Left ventricle myocardium inferior (tissue), 1 donor: ENCODE data around the gene NRAS. TPM values are rescaled to one million over a fixed set of nuclear protein-coding genes. Genes with fewer than 3 reads are reported as not detected.

ENCODE experiments used
- DNase-seq: peaks from one replicate; pipeline ENCODE4 v3.0.0-alpha.2; 2020
- H3K27ac ChIP-seq: fragments of 200-600 bp; replicated peaks from 2 replicates; pipeline ENCODE4 v1.8.0; 2021
- H3K27me3 ChIP-seq: fragments of 200-600 bp; 2 replicates; pipeline ENCODE4 v1.8.0; 2021; ENCODE audit warnings: low read depth
- H3K36me3 ChIP-seq: fragments of 200-600 bp; 2 replicates; pipeline ENCODE4 v1.8.0; 2021
- H3K4me1 ChIP-seq: fragments of 200-600 bp; 2 replicates; pipeline ENCODE4 v1.8.0; 2021
- H3K4me3 ChIP-seq: fragments of 200-600 bp; 2 replicates; pipeline ENCODE4 v1.8.0; 2021; ENCODE audit warnings: mild to moderate bottlenecking, moderate library complexity
- H3K9me3 ChIP-seq: fragments of 200-600 bp; replicated peaks from 2 replicates; pipeline ENCODE4 v1.8.0; 2021
- intact Hi-C: fragments of 100-400 bp; cut with micrococcal nuclease; formaldehyde crosslinking; loops from one replicate; pipeline ENCODE4 v1.11.0; 2022
- total RNA-seq: library from RNA; stranded (reverse); fragmentation: NEBNext Ultra II Directional; extraction: Animal tissue kit (Norgen Biotek cat#: 25700); gene quantifications from one replicate; pipeline ENCODE4 v1.2.1, GENCODE V29; 2021
- TF ChIP-seq, protein P1 (sequence below): fragments of 200-600 bp; IDR thresholded peaks from 2 replicates; pipeline ENCODE4 v1.8.0; 2021; ENCODE audit warnings: antibody characterized with exemption, mild to moderate bottlenecking, borderline replicate concordance
- donor health status: DM: no; HTN: yes; CAD: no; lungs with severe emphysema.

NRAS gene
- total RNA-seq, 1 donor from 2014 or later = 7.6 TPM

DNA sequence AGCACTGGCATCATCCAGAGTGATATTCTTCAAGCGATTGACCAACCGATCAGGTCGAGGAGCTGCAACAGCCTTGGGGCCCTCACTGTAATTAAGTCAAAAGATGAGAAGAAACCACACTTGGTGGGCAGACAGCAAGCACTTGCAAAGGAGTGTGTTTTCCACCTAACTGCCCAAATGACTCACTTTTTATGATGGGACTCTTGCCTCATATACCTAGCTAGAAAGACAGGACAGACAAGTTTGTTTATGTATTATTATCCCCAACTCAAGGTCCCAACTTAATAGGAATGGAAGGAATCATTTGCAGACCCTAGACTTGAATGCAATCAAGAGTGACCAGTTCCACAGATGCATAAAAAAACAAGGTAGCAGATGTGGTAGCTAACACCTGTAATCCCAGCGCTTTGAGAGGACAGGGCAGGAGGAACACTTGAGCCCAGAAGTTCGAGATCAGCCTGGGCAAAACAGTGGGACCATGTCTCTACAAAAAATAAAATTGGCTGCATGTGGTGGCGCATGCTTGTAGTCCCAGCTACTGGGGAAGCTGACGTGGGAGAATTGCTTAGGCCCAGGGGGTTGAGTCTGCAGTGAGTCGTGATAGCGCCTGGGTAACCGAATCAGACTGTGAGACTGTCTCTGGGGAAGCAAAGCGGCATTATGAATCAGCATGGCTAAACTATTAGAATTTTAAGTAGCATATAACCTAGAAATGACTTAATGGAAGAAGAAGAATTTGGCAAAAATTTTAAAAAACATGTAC, 2.3 kb upstream of the NRAS start:
- Histone ChIP-seq H3K4me3 (no peak overlapping the region), H3K27ac (no peak overlapping the region), H3K9me3 (no peaks in the 10 kb centered on the region), H3K36me3 (peaks cover 73% of the 10 kb centered on the region), H3K4me1 (peaks cover 42% of the 10 kb centered on the region), H3K27me3 (no peaks in the 10 kb centered on the region)
- intact Hi-C loops = loop anchor here (5.0 kb wide), 1 partner anchor 38 kb away; the partner anchor contains the start of gene CSDE1
- TF ChIP-seq, protein P1, sequence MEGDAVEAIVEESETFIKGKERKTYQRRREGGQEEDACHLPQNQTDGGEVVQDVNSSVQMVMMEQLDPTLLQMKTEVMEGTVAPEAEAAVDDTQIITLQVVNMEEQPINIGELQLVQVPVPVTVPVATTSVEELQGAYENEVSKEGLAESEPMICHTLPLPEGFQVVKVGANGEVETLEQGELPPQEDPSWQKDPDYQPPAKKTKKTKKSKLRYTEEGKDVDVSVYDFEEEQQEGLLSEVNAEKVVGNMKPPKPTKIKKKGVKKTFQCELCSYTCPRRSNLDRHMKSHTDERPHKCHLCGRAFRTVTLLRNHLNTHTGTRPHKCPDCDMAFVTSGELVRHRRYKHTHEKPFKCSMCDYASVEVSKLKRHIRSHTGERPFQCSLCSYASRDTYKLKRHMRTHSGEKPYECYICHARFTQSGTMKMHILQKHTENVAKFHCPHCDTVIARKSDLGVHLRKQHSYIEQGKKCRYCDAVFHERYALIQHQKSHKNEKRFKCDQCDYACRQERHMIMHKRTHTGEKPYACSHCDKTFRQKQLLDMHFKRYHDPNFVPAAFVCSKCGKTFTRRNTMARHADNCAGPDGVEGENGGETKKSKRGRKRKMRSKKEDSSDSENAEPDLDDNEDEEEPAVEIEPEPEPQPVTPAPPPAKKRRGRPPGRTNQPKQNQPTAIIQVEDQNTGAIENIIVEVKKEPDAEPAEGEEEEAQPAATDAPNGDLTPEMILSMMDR = no peak
- no peak for DNase-seq

GRCh38 chr1:114715952-114716303, 643 bp downstream of the NRAS start:
- H3K27ac ChIP-seq = peak overlapping the region; percentile 94
- intact Hi-C loops = loop anchor here (5.0 kb wide), 1 partner anchor 41 kb away; the partner anchor contains the start of gene CSDE1
- no peaks in the 10 kb centered on the region for H3K27me3 ChIP-seq
- no peak for DNase-seq
- peaks cover 73% of the 10 kb centered on the region for H3K36me3 ChIP-seq
- H3K4me1 ChIP-seq = peaks cover 42% of the 10 kb centered on the region
- H3K9me3 ChIP-seq = no peaks in the 10 kb centered on the region
- peak overlapping the region; percentile 94 for H3K4me3 ChIP-seq
- TF ChIP-seq, protein P1 = no peak

GRCh38 chr1:114712977-114713376, 3.6 kb downstream of the NRAS start:
- Histone ChIP-seq H3K27me3 (no peaks in the 10 kb centered on the region), H3K4me3 (no peak overlapping the region), H3K9me3 (no peaks in the 10 kb centered on the region), H3K36me3 (peaks cover 69% of the 10 kb centered on the region), H3K4me1 (peaks cover 42% of the 10 kb centered on the region), H3K27ac (no peak overlapping the region)
- TF ChIP-seq, protein P1 = no peak
- intact Hi-C loops = no loop called here
- no peak for DNase-seq

DNA sequence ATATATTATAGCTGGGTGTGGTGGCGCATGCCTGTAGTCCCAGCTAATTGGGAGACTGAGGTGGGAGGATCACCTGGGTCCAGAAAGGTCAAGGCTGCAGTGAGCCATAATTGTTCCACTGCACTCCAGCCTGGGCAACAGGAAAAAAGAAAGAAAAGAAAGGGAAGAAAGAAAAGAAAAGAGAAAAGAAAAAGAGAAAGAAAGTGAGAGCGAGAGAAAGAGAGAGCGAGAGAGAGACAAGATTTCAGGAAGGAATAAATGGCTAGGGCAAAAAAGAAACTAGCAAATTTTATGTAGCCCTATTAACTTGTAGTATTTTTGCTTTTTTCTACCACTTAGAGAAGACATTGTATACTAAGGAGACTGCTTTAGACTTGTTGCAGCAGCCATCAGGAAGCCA, 6.2 kb downstream of the NRAS start:
- H3K36me3 ChIP-seq = peaks cover 85% of the 10 kb centered on the region
- no peak for DNase-seq
- H3K4me3 ChIP-seq = no peak overlapping the region
- H3K9me3 ChIP-seq = no peaks in the 10 kb centered on the region
- intact Hi-C loops = no loop called here
- peaks cover 24% of the 10 kb centered on the region for H3K4me1 ChIP-seq
- no peaks in the 10 kb centered on the region for H3K27me3 ChIP-seq
- TF ChIP-seq, protein P1 = no peak
- H3K27ac ChIP-seq = no peak overlapping the region

DNA sequence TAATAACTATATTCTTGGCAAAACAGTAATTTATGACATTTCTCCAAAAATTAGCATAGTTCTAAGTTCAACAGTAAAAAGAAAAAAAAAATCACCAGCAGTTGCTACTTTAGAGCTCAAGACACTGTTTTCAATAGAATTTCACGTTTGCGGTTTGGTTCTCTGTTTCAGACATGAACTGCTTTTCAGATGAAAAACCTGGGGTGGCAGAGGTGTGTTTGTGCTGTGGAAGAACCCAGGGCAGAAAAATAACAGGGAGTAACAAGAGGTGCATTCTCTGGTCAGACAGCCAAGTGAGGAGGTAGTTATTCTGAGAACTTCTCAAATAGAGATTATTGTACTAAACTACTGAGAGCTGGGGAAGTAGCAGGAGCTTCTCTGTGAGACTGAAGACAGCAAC, 9.0 kb downstream of the NRAS start:
- Histone ChIP-seq H3K4me3 (no peak overlapping the region), H3K27me3 (no peaks in the 10 kb centered on the region), H3K9me3 (no peaks in the 10 kb centered on the region), H3K36me3 (peaks cover 75% of the 10 kb centered on the region), H3K4me1 (no peaks in the 10 kb centered on the region), H3K27ac (no peak overlapping the region)
- TF ChIP-seq, protein P1 = no peak
- intact Hi-C loops = no loop called here
- DNase-seq = no peak
